Stomach (tissue), 4 donors: ENCODE data around the gene PALM3.

Source experiments
- CTCF ChIP-seq, 7 experiments: fragments of 450-650 bp in 4 of 7; fragments of 200-600 bp in 3 of 7; sonication (generic) in 3 of 7; IDR thresholded peaks; one replicate each; pipeline ENCODE4 v1.5.1; 2016 to 2019; ENCODE audit warnings: antibody characterized with exemption in 7 of 7, control low read depth in 2 of 7, mild to moderate bottlenecking in 1 of 7
- POLR2A ChIP-seq, 4 donors: fragments of 450-650 bp; IDR thresholded peaks; one replicate each; pipeline ENCODE4 v1.6.1; 2016; ENCODE audit warnings: antibody characterized with exemption in 4 of 4, control low read depth in 2 of 4, mild to moderate bottlenecking in 1 of 4, moderate library complexity in 1 of 4
- POLR2AphosphoS5 ChIP-seq, 3 donors: sonication (generic); formaldehyde crosslinking; IDR thresholded peaks; one replicate each; pipeline ENCODE4 v1.6.1; 2016; ENCODE audit warnings: antibody characterized with exemption in 3 of 3

- TF ChIP-seq CTCF (IDR thresholded peaks at IDR 0.05) = no peak
- no peak for TF ChIP-seq POLR2A (IDR thresholded peaks at IDR 0.05)
- TF ChIP-seq POLR2AphosphoS5 (IDR thresholded peaks at IDR 0.05) = no peak
Observed at GRCh38 chr19:14096272-14096992, 34.6 kb upstream of the PALM3 start.
